ENCODE measurements around the gene UIMC1. TPM values are rescaled to one million over a fixed set of nuclear protein-coding genes. Genes with fewer than 3 reads are reported as not detected.

UIMC1 gene
- total and polyA plus RNA-seq, 2 of the 13 experiments (the other 11 are each of a cell fraction or from before 2014, with no cell fraction given) = 18.9 to 32.7 TPM

DNA sequence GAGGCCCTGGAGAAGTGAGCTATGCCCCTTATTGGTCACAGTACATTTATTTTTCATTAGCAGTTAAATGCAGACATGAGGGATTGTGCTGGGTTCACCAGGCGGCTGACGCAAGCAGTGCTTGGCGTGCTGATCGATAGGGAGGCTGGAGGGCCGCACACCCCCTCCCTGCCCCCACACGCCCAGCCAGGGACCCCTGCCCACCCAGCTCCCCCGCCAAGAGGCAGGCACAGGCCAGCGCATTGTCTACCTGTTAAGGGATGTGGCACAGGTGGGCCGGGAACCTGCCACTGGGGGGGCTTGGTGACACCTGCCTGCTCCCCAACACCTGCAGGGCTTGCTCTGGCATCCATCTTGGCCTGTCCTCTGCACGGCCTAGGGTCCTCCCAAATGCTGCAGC lies 146.7 kb downstream of the UIMC1 start (continued):
- TF ChIP-seq ZNF646 (CRISPR knock-in tag; IDR thresholded peaks at IDR 0.05) (no peak), NR2F1 (CRISPR knock-in tag; IDR thresholded peaks at IDR 0.05) (no peak), ZSCAN29 (CRISPR knock-in tag; conservative IDR thresholded peaks at IDR 0.05) (no peak)

DNA sequence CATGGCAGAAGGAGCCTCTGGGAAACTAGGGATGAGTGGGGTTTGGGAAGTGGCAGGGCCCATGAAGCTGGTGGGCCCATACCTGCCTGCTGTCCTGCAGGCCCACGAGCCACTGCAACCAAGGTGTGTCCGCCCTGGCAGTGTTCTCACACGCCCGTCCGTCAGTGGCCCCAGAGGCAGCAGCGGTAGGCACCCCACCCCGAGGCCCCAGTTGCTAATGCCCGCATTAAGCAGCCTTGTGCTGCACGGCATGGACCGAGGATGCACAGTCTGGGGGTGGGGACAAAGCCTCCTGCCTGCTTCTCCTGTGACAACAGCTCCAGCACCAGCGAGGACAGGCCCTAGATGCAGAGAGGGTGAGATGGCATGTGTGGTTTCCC lies 148.7 kb downstream of the UIMC1 start:
- ChIA-PET POLR2A (no interaction called here), CTCF (ENCODE audit: low intra/inter-chr PET ratio, low total read pairs) (no interaction called here)
- no peak overlapping the region for H2AFZ ChIP-seq (ENCODE audit: low read length)
- no peak for FAIRE-seq
- no peaks in the 10 kb centered on the region for H3K79me2 ChIP-seq (ENCODE audit: insufficient read depth, low read length)
- no peaks in the 10 kb centered on the region for H4K20me1 ChIP-seq (ENCODE audit: insufficient read depth, low read length)
- no peaks in the 10 kb centered on the region for H3K9me3 ChIP-seq (ENCODE audit: low read length)
- WGBS (ENCODE audit: low lambda C conversion rate) = 20% methylated on average over 2 of the region's 11 CpGs
- no peak overlapping the region for H3K9ac ChIP-seq (ENCODE audit: insufficient read depth, low read depth, low read length)
- intact Hi-C loops (cut with micrococcal nuclease; ENCODE audit: unreplicated experiment) = no loop called here
- no peak overlapping the region for H3K27ac ChIP-seq (ENCODE audit: extremely low read length, insufficient read depth, low read length)
- DNase-seq (ENCODE audit: low spot score) = no peak
- H3K36me3 ChIP-seq (replicated peaks in 1 of 2; ENCODE audit: control insufficient read depth in 1 of 2, insufficient read depth in 2 of 2, low read length in 2 of 2) = no peaks in the 10 kb centered on the region
- H3K4me3 ChIP-seq (replicated peaks in 1 of 3; ENCODE audit: insufficient read depth in 1 of 3, low read depth in 2 of 3, low read length in 3 of 3) = no peak overlapping the region
- no peak for ATAC-seq
- H3K4me2 ChIP-seq (ENCODE audit: low read depth, low read length) = no peak overlapping the region
- in situ Hi-C loops (cut with HindIII; ENCODE audit: extremely low pct_ligation_motif_present, low pct_unique_long_range_greater_than_20kb) = no loop called here
- H3K27me3 ChIP-seq (ENCODE audit: control insufficient read depth in 1 of 2, insufficient read depth in 2 of 2, low read length in 2 of 2) = peaks cover 23 to 85% of the 10 kb centered on the region in 2 experiments; a peak in 4 of 5 replicates
- no peaks in the 10 kb centered on the region for H3K4me1 ChIP-seq (ENCODE audit: insufficient read depth, low read length)
- BruUV-seq (replicated peaks) = no TSS peak
- TF ChIP-seq ZNF143 (CRISPR knock-in tag; IDR thresholded peaks at IDR 0.05) (no peak), TP53 (CRISPR knock-in tag; conservative IDR thresholded peaks at IDR 0.05) (no peak), ZNF496 (CRISPR knock-in tag; IDR thresholded peaks at IDR 0.05; ENCODE audit: insufficient replicate concordance) (no peak), BORCS8-MEF2B (CRISPR knock-in tag; IDR thresholded peaks at IDR 0.05) (no peak), ZNF563 (CRISPR knock-in tag; IDR thresholded peaks at IDR 0.05) (no peak)
- TF ChIP-seq, protein P1, sequence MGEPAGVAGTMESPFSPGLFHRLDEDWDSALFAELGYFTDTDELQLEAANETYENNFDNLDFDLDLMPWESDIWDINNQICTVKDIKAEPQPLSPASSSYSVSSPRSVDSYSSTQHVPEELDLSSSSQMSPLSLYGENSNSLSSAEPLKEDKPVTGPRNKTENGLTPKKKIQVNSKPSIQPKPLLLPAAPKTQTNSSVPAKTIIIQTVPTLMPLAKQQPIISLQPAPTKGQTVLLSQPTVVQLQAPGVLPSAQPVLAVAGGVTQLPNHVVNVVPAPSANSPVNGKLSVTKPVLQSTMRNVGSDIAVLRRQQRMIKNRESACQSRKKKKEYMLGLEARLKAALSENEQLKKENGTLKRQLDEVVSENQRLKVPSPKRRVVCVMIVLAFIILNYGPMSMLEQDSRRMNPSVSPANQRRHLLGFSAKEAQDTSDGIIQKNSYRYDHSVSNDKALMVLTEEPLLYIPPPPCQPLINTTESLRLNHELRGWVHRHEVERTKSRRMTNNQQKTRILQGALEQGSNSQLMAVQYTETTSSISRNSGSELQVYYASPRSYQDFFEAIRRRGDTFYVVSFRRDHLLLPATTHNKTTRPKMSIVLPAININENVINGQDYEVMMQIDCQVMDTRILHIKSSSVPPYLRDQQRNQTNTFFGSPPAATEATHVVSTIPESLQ (CRISPR knock-in tag; conservative IDR thresholded peaks at IDR 0.05) = no peak
- TF ChIP-seq, protein P2, sequence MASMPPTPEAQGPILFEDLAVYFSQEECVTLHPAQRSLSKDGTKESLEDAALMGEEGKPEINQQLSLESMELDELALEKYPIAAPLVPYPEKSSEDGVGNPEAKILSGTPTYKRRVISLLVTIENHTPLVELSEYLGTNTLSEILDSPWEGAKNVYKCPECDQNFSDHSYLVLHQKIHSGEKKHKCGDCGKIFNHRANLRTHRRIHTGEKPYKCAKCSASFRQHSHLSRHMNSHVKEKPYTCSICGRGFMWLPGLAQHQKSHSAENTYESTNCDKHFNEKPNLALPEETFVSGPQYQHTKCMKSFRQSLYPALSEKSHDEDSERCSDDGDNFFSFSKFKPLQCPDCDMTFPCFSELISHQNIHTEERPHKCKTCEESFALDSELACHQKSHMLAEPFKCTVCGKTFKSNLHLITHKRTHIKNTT (CRISPR knock-in tag; IDR thresholded peaks at IDR 0.05) = no peak
